Psoas muscle (tissue), 8 donors: ENCODE results near the gene LETM1. TPM values are rescaled to one million over a fixed set of nuclear protein-coding genes. Genes with fewer than 3 reads are reported as not detected.

Experiments
- ATAC-seq, 4 donors: fragments of 200-7000 bp; cut with Tn5 transposase; one replicate each; pipeline ENCODE4 v1.9.1; 2020; ENCODE audit warnings: moderate library complexity in 3 of 4, mild to moderate bottlenecking in 2 of 4
- DNase-seq, 2 donors: peaks; one replicate each; pipeline ENCODE4 v3.0.0-alpha.2; 2020
- H3K27ac ChIP-seq: fragments of 200-600 bp; one replicate; pipeline ENCODE4 v1.8.0; 2022
- H3K27me3 ChIP-seq, 3 donors: fragments of 200-600 bp in 1 of 3; one replicate each; pipeline versions ENCODE4 v1.6.1 to v1.8.0; 2013 to 2022; ENCODE audit warnings: low read length in 2 of 3, mild to moderate bottlenecking in 2 of 3, moderate library complexity in 1 of 3; ENCODE audit not compliant: insufficient read depth in 3 of 3
- H3K36me3 ChIP-seq, 2 donors: fragments of 200-600 bp in 1 of 2; one replicate each; pipeline versions ENCODE4 v1.6.1 to v1.8.0; 2013 to 2022; ENCODE audit warnings: low read depth in 1 of 2, mild to moderate bottlenecking in 1 of 2, moderate library complexity in 1 of 2; ENCODE audit not compliant: insufficient read depth in 1 of 2
- H3K4me1 ChIP-seq: fragments of 200-600 bp; one replicate; pipeline ENCODE4 v1.8.0; 2022
- H3K4me3 ChIP-seq: fragments of 200-600 bp; one replicate; pipeline ENCODE4 v1.8.0; 2022; ENCODE audit warnings: mild to moderate bottlenecking
- H3K9me3 ChIP-seq: fragments of 200-600 bp; one replicate; pipeline ENCODE4 v1.8.0; 2022
- WGBS, 3 donors: extraction: QIAGEN DNeasy Blood & Tissue Kit; methylation state at CpG; one replicate each; pipeline versions ENCODE4 v1.1.6 to v1.1.7; 2013; 5-methylcytosine and 5-hydroxymethylcytosine counted together
- intact Hi-C, 2 donors: fragments of 100-400 bp; cut with DNase I; formaldehyde crosslinking; loops; one replicate each; pipeline versions ENCODE4 v1.11.0 to v1.14.2; 2022
- polyA plus RNA-seq, 3 donors: library from polyadenylated mRNA; stranded (reverse); fragments of 200-250 nt; gene quantifications; one replicate each; pipeline ENCODE4 v1.2.3, GENCODE V29; 2013
- total RNA-seq, 4 donors: library from RNA; stranded (reverse); fragmentation: NEBNext Ultra II Directional in 2 of 4; extraction: Animal tissue kit (Norgen Biotek cat#: 25700) in 2 of 4; gene quantifications; one replicate each; pipeline versions ENCODE4 v1.2.1 to v1.2.4, GENCODE V29; 2021 to 2023
- TF ChIP-seq, protein P1 (sequence below): fragments of 200-600 bp; IDR thresholded peaks from one replicate; pipeline ENCODE4 v1.8.0; 2022; ENCODE audit warnings: antibody characterized with exemption
- donor health status: healthy with polysubstance abuse.
- donor health status: DM: no; HTN: no; CAD: no; lungs with moderate emphysema.
- donor health status: Bipolar disorder and iron deficiency.
- donor health status: healthy.
- donor health status: DM: yes; HTN: yes; CAD: no.
- donor health status: DM: no; HTN: no; CAD: no.
- donor health status: DM: no; HTN: no; CAD: no.
- donor health status: DM: yes; HTN: yes; CAD: no.

The LETM1 gene
- total and polyA plus RNA-seq, 7 donors = 14.1 to 50.3 (median 26.8) TPM

DNA sequence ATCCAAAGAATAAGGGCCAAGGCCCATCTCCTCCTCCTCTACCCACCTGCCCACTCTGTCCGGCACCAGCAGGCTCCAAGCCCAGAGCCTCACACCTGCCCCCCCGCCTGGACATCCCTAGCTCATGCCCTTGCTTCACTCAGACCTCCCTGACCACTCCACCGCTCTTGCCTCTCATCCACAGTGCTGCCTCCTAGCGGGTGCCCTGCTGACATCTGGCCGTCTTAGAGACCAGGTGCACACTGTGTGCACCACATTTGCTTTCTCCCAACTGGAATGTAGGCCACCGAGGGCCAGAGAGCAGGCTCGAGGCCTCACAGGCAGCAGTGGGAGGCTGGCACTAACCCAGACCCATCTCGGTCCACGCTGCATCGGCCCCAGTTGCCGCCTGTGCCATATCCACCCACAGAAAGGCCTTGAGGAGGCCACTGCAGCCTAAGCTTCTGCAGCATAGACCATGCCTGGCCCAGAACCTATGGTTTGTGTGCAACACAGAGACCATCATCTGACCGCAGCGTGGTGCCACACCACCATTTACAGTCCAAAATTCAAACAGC, 13.5 kb downstream of the LETM1 start:
- 70 to 86% (median 76%) methylated on average over 13 of the region's 13 CpGs for WGBS, 3 donors
- Histone ChIP-seq H3K4me3 (no peak overlapping the region), H3K9me3 (no peaks in the 10 kb centered on the region), H3K36me3 (peaks cover 5 to 83% of the 10 kb centered on the region in 2 donors), H3K27me3 (no peaks in the 10 kb centered on the region), H3K4me1 (peaks cover 7% of the 10 kb centered on the region), H3K27ac (no peak overlapping the region)
- DNase-seq (no peak), ATAC-seq (peak; percentile 29 to 36 (median 30))
- intact Hi-C loops = no loop called here
- TF ChIP-seq, protein P1, sequence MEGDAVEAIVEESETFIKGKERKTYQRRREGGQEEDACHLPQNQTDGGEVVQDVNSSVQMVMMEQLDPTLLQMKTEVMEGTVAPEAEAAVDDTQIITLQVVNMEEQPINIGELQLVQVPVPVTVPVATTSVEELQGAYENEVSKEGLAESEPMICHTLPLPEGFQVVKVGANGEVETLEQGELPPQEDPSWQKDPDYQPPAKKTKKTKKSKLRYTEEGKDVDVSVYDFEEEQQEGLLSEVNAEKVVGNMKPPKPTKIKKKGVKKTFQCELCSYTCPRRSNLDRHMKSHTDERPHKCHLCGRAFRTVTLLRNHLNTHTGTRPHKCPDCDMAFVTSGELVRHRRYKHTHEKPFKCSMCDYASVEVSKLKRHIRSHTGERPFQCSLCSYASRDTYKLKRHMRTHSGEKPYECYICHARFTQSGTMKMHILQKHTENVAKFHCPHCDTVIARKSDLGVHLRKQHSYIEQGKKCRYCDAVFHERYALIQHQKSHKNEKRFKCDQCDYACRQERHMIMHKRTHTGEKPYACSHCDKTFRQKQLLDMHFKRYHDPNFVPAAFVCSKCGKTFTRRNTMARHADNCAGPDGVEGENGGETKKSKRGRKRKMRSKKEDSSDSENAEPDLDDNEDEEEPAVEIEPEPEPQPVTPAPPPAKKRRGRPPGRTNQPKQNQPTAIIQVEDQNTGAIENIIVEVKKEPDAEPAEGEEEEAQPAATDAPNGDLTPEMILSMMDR = no peak

DNA sequence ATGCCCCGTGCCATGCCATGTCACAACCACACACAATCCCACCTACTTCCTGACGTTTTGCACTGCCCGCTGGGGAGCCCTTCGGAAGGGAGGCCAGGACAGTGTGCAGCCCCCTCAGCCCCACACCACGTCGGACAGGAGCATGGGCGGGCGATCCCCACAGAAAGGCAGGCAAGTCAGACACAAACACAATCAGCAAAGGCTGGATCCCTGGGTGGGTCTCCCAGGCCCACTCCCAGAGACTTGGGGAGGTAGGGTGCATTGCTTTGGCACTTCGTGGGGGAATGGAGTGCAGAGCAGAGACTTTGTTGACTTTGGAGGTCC, 14.1 kb downstream of the LETM1 start:
- intact Hi-C loops = no loop called here
- TF ChIP-seq, protein P1 = no peak

DNA sequence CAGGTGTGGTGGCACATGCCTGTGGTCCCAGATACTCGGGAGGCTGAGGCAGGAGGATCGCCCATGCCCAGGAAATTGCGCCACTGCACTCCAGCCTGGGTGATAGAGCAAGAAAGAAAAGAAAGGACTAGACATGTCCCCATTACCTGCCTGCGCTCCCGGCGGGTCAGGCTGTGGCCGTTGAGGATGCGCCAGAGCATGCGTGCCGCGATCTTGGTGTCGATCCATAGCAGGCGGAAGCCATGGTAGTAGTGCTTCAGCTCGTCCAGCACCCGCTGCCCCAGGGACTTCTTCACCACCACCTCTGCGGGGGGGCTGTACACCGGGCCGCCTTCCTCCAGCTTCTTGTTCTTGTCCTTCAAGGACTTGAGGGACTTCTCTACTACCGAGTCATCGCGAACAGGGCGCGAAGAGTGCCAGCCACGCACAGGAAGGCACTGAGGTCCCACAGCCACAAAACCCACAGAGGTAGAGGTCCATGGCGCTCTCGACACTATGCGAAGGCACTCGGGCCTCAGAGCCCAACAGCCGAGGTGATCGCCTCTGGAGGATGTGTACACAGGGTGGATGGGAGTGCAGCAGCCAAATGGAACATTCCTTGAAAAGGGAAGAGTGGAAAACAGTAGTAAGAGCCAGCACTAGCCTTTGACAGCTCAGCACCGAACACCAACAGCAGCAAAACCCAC, 14.6 kb downstream of the LETM1 start:
- Histone ChIP-seq H3K27me3 (no peaks in the 10 kb centered on the region), H3K4me3 (no peak overlapping the region), H3K27ac (no peak overlapping the region), H3K4me1 (peaks cover 7% of the 10 kb centered on the region), H3K36me3 (peaks cover 5 to 81% of the 10 kb centered on the region in 2 donors), H3K9me3 (no peaks in the 10 kb centered on the region)
- 89 to 90% (median 89%) methylated on average over 31 of the region's 31 CpGs for WGBS, 3 donors
- intact Hi-C loops = no loop called here
- DNase-seq (no peak), ATAC-seq (no peak)
- TF ChIP-seq, protein P1 = no peak

More for the DNA sequence above, 14.1 kb downstream of the LETM1 start:
- H3K27me3 ChIP-seq = no peaks in the 10 kb centered on the region
- ATAC-seq (no peak), DNase-seq (no peak)
- 74 to 85% (median 82%) methylated on average over 9 of the region's 9 CpGs for WGBS, 3 donors
- no peak overlapping the region for H3K27ac ChIP-seq
- H3K4me3 ChIP-seq = no peak overlapping the region
- H3K36me3 ChIP-seq = peaks cover 5 to 81% of the 10 kb centered on the region in 2 donors
- H3K4me1 ChIP-seq = peaks cover 7% of the 10 kb centered on the region
- no peaks in the 10 kb centered on the region for H3K9me3 ChIP-seq

DNA sequence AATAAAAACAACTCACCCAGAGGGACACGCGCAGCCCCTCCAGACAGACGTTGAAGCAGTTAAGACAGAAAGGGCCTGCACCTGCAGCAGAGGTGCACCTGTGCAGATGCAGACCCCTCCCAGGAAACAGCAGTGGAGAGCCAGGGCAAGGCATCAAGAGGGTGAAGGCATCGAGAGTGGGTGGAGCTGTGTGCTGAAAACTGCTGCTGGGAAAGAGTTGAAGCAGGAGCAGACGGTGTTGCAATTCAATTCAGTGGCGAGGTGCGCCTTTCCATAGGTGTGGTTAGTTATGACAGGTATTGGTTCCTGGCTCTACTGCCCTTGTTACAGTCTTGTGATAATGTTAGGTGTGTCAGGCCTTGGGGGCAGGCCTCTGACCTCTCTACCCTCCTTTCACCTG, 16.7 kb downstream of the LETM1 start:
- Histone ChIP-seq H3K27ac (no peak overlapping the region), H3K27me3 (no peaks in the 10 kb centered on the region), H3K4me1 (peaks cover 7% of the 10 kb centered on the region), H3K4me3 (no peak overlapping the region), H3K9me3 (no peaks in the 10 kb centered on the region), H3K36me3 (peaks cover 5 to 82% of the 10 kb centered on the region in 2 donors)
- TF ChIP-seq, protein P1 = no peak
- ATAC-seq (no peak), DNase-seq (no peak)
- WGBS, 3 donors = 87 to 94% (median 94%) methylated on average over 7 of the region's 7 CpGs
- intact Hi-C loops = no loop called here
